OCI-LY1 (cell line): ENCODE results near the gene DHFR2.

Source experiments
- H2AFZ ChIP-seq: fragments of 200-600 bp; sonication (generic), shearing (Covaris generic); 2 replicates; pipeline ENCODE4 v1.6.0; 2014; ENCODE audit warnings: antibody characterized with exemption, mild to moderate bottlenecking, low read length
- H3F3A ChIP-seq: fragments of 200-600 bp; sonication (generic), shearing (Covaris generic); 2 replicates; pipeline ENCODE4 v1.6.0; 2014; ENCODE audit warnings: mild to moderate bottlenecking, antibody characterized with exemption, low read length, moderate library complexity; ENCODE audit not compliant: insufficient read depth
- H3K27ac ChIP-seq: fragments of 200-600 bp; sonication (generic); 2 replicates; pipeline ENCODE4 v1.5.1; 2014; ENCODE audit warnings: low read length, mixed run types, mild to moderate bottlenecking, low read depth; ENCODE audit not compliant: poor library complexity, severe bottlenecking
- H3K27me3 ChIP-seq: fragments of 200-600 bp; sonication (generic); 2 replicates; pipeline ENCODE4 v1.6.0; 2014; ENCODE audit warnings: antibody characterized with exemption, mild to moderate bottlenecking, low read length, moderate library complexity; ENCODE audit not compliant: insufficient read depth
- H3K36me3 ChIP-seq: fragments of 200-600 bp; sonication (generic); 2 replicates; pipeline ENCODE4 v1.6.1; 2014; ENCODE audit warnings: mild to moderate bottlenecking, antibody characterized with exemption, low read length, moderate library complexity, mixed read lengths; ENCODE audit not compliant: insufficient read depth
- H3K4me1 ChIP-seq: fragments of 200-600 bp; sonication (generic); 2 replicates; pipeline ENCODE4 v1.5.1; 2014; ENCODE audit warnings: mild to moderate bottlenecking, low read length, moderate library complexity; ENCODE audit not compliant: insufficient read depth, severe bottlenecking
- H3K4me2 ChIP-seq: fragments of 200-600 bp; sonication (generic), shearing (Covaris generic); 2 replicates; pipeline ENCODE4 v1.6.1; 2014; ENCODE audit warnings: low read length
- H3K4me3 ChIP-seq: fragments of 200-600 bp; sonication (generic); 2 replicates; pipeline ENCODE4 v1.5.1; 2014; ENCODE audit warnings: low read length, low read depth, mild to moderate bottlenecking, mixed read lengths; ENCODE audit not compliant: poor library complexity, severe bottlenecking
- H3K79me2 ChIP-seq: fragments of 200-600 bp; shearing (Covaris generic); 2 replicates; pipeline ENCODE4 v1.6.1; 2016; ENCODE audit warnings: mixed run types, low read length, mixed read lengths; ENCODE audit not compliant: insufficient read depth
- H3K9ac ChIP-seq: fragments of 200-600 bp; sonication (generic), shearing (Covaris generic); 2 replicates; pipeline ENCODE4 v1.6.1; 2014; ENCODE audit warnings: mild to moderate bottlenecking, low read length, mixed read lengths
- H3K9me2 ChIP-seq: fragments of 200-600 bp; sonication (generic), shearing (Covaris generic); 2 replicates; pipeline ENCODE4 v1.6.1; 2014; ENCODE audit warnings: low read depth, mild to moderate bottlenecking, low read length, mixed read lengths
- H3K9me3 ChIP-seq: fragments of 200-600 bp; shearing (Covaris generic); 2 replicates; pipeline ENCODE4 v1.6.1; 2014; ENCODE audit warnings: low read length, mixed read lengths
- H4K20me1 ChIP-seq: fragments of 200-600 bp; sonication (generic), shearing (Covaris generic); 2 replicates; pipeline ENCODE4 v1.6.0; 2016; ENCODE audit warnings: mild to moderate bottlenecking, low read length; ENCODE audit not compliant: insufficient read depth
- CTCF ChIP-seq: fragments of 200-600 bp; sonication (generic), shearing (Covaris generic); IDR thresholded peaks from 2 replicates; pipeline ENCODE4 v1.5.1; 2017; ENCODE audit warnings: mild to moderate bottlenecking, antibody characterized with exemption, low read length, moderate library complexity, mixed read lengths
- EZH2 ChIP-seq: fragments of 200-600 bp; sonication (generic), shearing (Covaris generic); IDR thresholded peaks from 2 replicates; pipeline ENCODE4 v1.8.0; 2017; ENCODE audit warnings: borderline replicate concordance, mixed run types, mild to moderate bottlenecking, antibody characterized with exemption, low read length, moderate library complexity, mixed read lengths

DHFR2 gene

DNA sequence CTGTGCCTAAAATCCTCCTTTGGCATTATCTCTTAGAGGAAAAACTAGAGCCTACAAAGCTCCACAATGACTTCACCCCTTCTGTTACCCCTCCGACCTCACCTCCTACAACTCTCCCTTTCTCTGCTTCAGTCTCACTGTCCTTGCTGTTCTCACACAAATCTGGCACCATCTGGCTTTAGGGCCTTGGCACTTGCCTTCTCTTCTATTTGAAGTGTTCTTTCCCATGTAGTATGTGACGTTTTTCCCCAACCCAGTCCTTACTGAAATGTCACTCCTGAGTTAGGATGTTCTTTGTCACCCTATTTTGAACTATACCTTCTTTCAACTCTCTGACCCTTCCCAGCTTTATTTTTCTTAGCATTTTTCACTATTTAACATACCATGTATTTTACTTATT, 43.1 kb downstream of the DHFR2 start:
- Histone ChIP-seq H4K20me1 (no peaks in the 10 kb centered on the region), H3K79me2 (no peaks in the 10 kb centered on the region), H3F3A (no peaks in the 10 kb centered on the region), H3K9me2 (no peaks in the 10 kb centered on the region), H3K4me3 (no peak overlapping the region), H3K27ac (no peak overlapping the region), H3K36me3 (no peaks in the 10 kb centered on the region), H3K4me1 (no peaks in the 10 kb centered on the region), H2AFZ (no peak overlapping the region), H3K9ac (no peak overlapping the region), H3K27me3 (no peaks in the 10 kb centered on the region), H3K9me3 (no peaks in the 10 kb centered on the region), H3K4me2 (no peak overlapping the region)
- no peak for TF ChIP-seq CTCF
- no peak for TF ChIP-seq EZH2

DNA sequence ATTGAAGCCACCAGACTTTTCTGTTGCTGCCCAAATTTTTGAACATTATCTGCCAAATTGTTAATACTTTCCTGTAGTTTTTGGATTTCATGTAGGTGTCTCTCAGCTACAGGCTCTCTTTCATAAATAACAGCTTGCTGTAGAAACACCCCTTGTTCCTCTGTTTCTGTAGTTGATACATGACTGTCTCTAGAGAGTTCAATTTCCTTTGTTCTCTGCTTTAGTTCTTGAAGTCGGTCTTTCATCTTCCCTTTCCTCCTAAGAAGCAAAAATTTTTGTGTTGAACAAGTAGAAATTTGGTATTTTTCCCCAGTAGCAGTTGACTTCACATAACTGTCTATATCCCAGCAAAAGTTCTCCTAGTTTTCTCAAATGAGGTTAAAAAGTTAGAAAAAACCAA, 47.7 kb downstream of the DHFR2 start:
- TF ChIP-seq EZH2: no peak
- TF ChIP-seq CTCF: no peak
- Histone ChIP-seq H3K4me2 (no peak overlapping the region), H3K9ac (no peak overlapping the region), H4K20me1 (no peaks in the 10 kb centered on the region), H3F3A (no peaks in the 10 kb centered on the region), H3K27ac (no peak overlapping the region), H3K4me3 (no peak overlapping the region), H3K27me3 (no peaks in the 10 kb centered on the region), H3K9me2 (no peaks in the 10 kb centered on the region), H2AFZ (no peak overlapping the region), H3K4me1 (no peaks in the 10 kb centered on the region), H3K9me3 (no peaks in the 10 kb centered on the region), H3K36me3 (no peaks in the 10 kb centered on the region), H3K79me2 (no peaks in the 10 kb centered on the region)

DNA sequence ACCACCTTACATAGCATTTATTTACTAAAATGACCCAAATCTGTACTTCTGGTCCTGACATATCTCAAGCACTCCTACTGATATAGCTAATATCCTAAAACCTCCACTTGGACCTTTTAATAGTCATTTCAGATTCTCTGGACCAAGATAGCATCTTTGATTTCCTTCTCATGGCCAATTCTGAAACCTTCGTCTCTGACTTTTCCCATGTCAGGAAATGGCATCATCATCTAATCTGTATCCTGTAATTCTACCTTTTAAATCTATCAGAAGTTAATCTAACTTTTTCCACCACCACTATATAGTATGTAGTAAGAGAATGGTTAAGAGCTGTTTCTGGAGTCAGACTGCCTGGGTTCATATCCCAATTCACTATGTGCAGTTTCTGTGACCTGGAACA, 50.5 kb downstream of the DHFR2 start:
- H3K9me2 ChIP-seq: no peaks in the 10 kb centered on the region
- H3K27ac ChIP-seq: no peak overlapping the region
- H3K4me2 ChIP-seq: no peak overlapping the region
- no peak overlapping the region for H2AFZ ChIP-seq
- 0 out of 2 replicates have a peak, but pooled peaks cover 4% of the 10 kb centered on the region for H3K36me3 ChIP-seq
- H3F3A ChIP-seq: no peaks in the 10 kb centered on the region
- H3K4me3 ChIP-seq: no peak overlapping the region
- no peaks in the 10 kb centered on the region for H3K79me2 ChIP-seq
- no peak overlapping the region for H3K9ac ChIP-seq
- no peaks in the 10 kb centered on the region for H3K4me1 ChIP-seq
- TF ChIP-seq EZH2: no peak
- TF ChIP-seq CTCF: no peak
- H3K27me3 ChIP-seq: no peaks in the 10 kb centered on the region
- H3K9me3 ChIP-seq: no peaks in the 10 kb centered on the region
- no peaks in the 10 kb centered on the region for H4K20me1 ChIP-seq
